NCI-H2107 (cell line): ENCODE measurements around the gene TRAF7.
"Not testable (repeated sequence)": the region's sequence is repeated elsewhere in the genome, so short reads cannot be mapped to it uniquely, and the experiment has no call there.

ENCODE experiments used
- DNase-seq: peaks from one replicate; lab custom pipeline; 2025; lab: John Stamatoyannopoulos, UW

Gene TRAF7

GRCh38 chr16:2199621-2200139, 44.1 kb downstream of the TRAF7 start:
- DNase-seq, result no peak

GRCh38 chr16:2200313-2200712, 44.7 kb downstream of the TRAF7 start:
- no peak for DNase-seq

- not testable (repeated sequence) for DNase-seq
These were observed 47.6 kb downstream of the TRAF7 start for GRCh38 chr16:2203119-2203688.

- DNase-seq, result no peak
These were observed 49.0 kb downstream of the TRAF7 start for GRCh38 chr16:2204416-2205103.

- peak; percentile 74 for DNase-seq
These were observed 49.8 kb downstream of the TRAF7 start, which contains the start of gene MLST8 for GRCh38 chr16:2205104-2205966. Gene MLST8, plus strand, starts transcription at chr16:2205454. Its CDS starts 632 bp downstream, at chr16:2206086.

GRCh38 chr16:2205967-2206313, 50.4 kb downstream of the TRAF7 start:
- DNase-seq, result no peak

GRCh38 chr16:2206420-2206779, 50.8 kb downstream of the TRAF7 start:
- DNase-seq, result no peak

GRCh38 chr16:2206780-2207433, 51.3 kb downstream of the TRAF7 start:
- DNase-seq, result no peak

- no peak for DNase-seq
These were observed 52.3 kb downstream of the TRAF7 start for GRCh38 chr16:2207872-2208271.

- DNase-seq, result peak; percentile 29
These were observed 52.7 kb downstream of the TRAF7 start for GRCh38 chr16:2208308-2208707.

GRCh38 chr16:2208772-2209171, 53.2 kb downstream of the TRAF7 start:
- no peak for DNase-seq

GRCh38 chr16:2209258-2210008, 53.9 kb downstream of the TRAF7 start:
- no peak for DNase-seq

- no peak for DNase-seq
These were observed 54.4 kb downstream of the TRAF7 start for GRCh38 chr16:2210009-2210332.

GRCh38 chr16:2210386-2211365, 55.1 kb downstream of the TRAF7 start, which contains the start of gene BRICD5:
Gene BRICD5, minus strand, starts transcription at chr16:2210863. Its CDS starts 30 bp downstream, at chr16:2210833.
- no peak for DNase-seq

- DNase-seq, result no peak
These were observed 56.4 kb downstream of the TRAF7 start for GRCh38 chr16:2211923-2212347.

GRCh38 chr16:2212362-2213324, 57.1 kb downstream of the TRAF7 start:
- no peak for DNase-seq

- DNase-seq, result no peak
These were observed 58.5 kb downstream of the TRAF7 start for GRCh38 chr16:2213817-2214718.

GRCh38 chr16:2214719-2214968, 59.1 kb downstream of the TRAF7 start, which contains the start of gene PGP:
Gene PGP, minus strand, starts transcription at chr16:2214840. Its CDS starts 63 bp downstream, at chr16:2214777.
- DNase-seq, result no peak
